GM21447 (cell line): ENCODE measurements around the gene PRRG2.

Experiments
- ATAC-seq: cut with Tn5 transposase; IDR thresholded peaks from one replicate; pipeline ENCODE4 v1.9.1; 2021; ENCODE audit not compliant: unreplicated experiment

PRRG2 gene

DNA sequence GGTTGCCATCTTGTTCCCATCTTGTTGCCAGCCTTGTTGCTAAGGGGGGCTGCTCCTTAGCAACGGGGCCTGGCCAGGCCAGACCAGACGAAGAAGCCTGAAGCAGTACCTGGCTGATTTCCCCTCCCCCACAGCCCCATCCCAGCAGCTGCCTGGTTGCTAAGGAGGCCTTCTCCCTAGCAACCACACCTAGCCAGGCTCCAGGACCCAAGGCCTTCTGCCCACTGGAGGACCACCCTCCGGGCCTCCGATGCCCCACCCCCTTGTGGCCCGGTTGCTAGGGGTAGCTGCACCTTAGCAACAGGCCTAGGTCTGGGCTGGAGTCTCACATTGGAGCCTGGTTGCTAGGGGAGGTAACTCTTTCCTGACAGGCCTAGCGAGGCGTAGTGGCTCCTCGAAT is 3.9 kb downstream of the PRRG2 start:
- ATAC-seq, result no peak

DNA sequence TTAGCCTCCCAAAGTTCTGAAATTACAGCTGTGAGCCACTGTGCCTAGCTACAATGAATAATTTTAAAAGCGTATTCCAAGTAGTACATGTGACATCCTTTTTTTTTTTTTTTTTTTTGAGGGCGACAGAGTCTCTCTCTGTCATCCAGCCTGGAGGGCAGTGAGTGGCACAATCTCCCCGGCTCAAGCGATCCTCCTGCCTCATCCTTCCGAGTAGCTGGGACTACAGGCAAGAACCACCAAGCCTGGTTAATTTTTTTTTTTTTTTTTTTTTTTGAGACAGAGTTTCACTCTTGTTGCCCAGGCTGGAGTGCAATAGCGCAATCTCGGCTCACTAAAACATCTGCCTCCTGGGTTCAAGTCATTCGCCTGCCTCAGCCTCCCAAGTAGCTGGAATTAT is 6.1 kb downstream of the PRRG2 start:
- ATAC-seq, result no peak

DNA sequence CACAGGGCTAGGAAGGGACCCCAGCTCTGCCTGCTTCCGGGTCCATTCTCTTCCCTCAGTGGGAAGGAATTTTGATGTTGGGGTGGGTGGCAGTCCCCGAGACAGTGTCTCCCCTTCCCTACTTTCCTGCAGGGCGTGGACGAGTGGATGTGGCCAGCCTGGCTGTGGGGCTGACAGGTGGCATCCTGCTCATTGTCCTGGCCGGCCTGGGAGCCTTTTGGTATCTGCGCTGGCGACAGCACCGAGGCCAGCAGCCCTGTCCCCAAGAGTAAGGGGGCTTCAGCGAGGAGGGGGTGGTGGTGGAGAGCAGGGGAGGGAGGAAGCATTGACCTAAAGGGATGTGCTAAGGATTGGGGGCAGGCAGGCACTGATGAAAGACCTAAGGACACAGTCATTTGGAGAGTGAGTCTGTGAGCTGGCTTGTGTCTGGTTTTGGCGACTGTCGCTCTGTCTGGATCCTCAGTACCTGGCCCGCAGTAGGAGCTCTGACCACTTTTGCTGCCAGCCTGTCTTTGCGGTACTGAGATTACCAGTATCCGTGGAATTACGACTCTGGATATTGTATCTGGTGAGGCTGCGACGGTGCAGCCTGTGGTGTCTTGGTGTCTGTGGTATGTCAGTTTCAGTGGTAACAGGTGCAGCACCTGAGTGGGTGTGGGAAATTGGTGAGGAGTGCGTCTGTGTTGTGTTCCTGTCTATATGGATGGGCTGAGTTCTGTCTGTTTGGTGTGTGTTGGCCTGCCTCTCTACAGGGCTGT is 7.4 kb downstream of the PRRG2 start:
- no peak for ATAC-seq

DNA sequence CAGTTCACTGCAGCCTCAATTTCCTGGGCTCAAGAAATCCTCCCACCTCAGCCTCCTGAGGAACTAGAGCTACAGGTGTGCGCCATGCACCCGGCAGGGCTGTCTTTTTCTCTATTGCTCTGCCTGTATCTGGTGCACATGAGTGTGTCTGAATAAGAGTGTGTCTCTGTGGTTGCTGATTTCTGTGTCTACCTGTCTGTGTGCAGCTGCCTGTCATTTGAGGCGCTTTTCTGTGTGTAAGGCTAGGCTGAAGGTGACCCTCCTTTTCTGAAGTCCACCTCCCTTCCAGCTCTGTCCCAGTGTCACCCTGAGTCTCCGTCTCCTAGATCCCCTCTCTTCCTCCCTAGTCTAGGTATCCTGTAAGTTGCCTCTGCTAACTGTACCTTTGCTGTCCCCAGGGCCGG is 8.4 kb downstream of the PRRG2 start:
- no peak for ATAC-seq

DNA sequence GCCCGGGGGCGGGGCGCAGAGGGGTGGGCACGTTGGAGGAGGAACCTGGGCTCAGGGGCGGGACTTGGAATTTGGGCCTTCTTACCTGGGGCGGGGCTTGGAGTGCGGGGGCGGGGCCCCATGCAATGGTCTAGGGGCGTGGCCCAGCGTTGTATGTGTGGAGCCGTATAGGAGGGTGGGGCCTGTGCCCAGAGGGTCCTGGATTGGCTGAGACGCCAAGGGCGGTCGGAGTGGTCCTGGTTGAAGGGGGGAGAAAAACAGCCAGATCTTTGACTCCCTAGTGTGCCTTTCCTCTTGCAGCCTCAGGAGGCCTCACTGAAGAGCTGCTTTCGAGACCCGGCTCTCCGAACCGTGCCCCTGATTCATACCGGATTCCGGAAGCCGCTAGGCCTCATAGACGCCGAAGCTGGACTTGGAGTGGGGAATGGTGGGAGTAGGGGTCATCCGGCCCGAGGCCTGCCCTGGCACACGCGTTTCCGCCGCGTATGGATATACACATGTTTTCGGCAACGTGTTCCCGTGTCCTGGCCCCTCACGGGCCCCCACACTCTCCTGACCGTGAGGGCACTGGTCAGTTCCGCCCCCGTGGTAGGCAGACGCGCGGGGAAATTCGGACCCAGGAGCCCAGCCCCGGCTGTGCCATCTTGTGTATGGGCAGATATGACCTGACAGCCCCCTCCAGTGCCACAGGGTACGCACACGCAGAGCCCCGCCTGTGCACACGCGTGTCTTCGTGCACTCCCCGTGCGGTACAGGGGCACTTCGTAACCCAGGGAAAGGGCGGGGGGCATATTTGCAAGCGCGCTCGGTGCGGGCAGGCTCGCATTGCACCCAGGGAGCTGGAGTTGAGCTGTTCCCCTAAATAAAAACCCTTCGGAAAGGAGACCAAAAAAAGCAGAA is 9.2 kb downstream of the PRRG2 start:
- ATAC-seq, result peak; percentile 67

DNA sequence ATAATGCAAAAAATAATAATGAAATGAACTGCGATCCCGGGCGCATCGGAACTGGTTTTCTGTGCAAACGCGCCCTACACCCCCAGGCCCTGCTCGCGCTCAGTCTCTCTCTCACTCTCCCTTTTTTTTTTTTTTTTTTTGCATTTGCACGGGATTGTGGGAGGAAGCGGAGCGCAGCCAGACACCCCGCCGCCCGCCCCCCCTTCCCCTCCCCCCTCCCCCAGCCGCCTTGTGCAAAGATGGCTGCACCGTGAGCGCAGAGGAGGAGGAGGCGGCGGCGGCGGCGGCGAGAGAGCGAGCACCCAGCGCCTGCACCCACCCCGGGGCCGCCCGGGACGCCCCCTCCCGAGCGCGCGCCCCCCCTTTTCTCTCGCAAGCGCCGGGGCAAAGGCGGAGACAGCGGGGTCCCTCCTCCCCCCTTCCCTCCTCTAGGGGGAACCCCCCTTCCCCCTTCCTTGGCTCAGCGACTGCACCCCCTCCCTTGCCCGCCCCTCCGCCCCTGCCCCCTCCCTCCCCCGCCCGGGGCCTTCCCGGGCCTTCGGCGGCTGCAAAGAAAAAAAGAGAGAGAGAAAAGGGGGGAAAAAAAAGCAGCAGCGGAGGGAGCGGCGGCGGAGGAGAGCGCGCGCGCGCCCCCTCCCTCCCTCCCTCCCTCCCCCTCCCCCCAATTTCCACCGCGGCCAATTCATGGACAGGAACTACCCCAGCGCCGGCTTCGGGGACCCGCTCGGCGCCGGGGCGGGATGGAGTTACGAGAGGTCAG is 10.0 kb downstream of the PRRG2 start, which contains the start of gene PRR12:
PRR12 (plus strand) TSS at position 212 of the 760 bp plus-strand sequence; CDS start at position 685, 473 bp downstream.
- no peak for ATAC-seq

DNA sequence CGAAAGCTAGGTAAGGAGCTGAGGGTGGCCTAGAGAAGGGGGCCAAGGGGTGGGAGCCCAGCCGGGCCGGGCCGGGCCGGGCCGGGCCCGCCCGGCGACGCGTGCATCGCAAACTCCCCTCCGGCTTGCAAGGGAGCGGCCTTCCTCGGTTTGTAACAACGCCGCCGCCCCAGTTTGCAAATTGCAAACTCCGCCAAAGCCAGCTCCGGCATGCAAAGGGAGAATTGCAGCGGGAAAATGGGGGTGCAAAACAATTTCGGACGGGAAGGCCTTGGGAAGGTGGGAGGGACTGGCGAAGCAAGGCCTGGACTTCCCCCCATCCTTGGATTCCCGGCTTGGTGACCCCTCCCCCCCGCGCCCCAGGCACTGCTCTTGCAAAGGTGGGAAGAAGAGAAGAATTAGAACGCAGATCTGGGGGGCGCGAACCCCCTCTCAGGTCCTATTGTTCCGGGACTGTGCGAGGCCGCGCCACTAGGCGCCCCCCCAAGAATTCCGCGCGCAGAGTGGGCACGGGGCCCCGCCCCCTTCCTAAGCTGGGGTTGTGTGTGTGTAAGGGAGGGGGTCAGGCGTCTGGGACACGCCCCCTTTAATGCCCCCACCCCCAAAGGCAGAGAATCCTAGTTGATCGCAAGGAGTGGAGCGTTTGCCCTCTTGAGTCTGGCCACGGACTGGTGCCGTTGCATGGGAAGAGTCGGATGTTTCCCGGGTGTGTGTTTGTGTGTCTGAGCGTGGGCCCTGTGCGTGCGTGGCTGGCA is 10.8 kb downstream of the PRRG2 start:
- no peak for ATAC-seq

DNA sequence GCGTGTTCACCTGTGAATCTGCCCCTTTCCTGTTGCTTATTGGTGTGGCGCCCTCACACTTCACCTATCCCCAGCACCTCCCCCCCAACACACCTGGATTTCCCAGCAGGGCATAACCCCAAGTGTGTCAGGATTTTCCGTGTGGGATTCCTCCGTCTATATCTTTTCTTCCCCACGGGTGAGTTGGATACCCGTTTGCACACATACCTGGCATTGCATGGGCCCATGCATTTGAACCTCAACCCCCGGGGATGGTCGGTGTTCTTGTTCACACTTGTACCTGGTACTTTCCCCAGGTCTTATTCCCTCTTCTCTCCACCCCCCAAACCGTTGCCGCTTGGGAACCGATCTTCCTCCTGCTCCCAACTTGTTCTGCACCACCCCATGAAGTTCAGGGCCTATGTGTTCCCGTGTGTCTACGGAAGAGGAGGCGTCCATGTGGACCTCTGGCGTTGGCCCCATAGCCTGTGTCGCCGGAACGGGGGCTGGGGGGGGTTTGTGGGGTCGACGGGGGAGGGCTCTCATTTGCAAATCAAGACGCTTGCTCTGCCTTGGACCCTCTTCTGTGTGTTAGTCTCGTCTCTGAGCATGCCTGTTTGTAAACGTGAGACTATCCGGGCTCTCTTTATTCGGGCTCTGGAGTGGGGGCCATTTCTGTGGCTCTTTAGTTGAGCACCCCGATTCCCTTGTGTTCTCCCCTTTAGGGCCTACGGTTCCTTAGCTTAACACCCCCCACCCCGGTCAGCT is 11.5 kb downstream of the PRRG2 start:
- no peak for ATAC-seq

DNA sequence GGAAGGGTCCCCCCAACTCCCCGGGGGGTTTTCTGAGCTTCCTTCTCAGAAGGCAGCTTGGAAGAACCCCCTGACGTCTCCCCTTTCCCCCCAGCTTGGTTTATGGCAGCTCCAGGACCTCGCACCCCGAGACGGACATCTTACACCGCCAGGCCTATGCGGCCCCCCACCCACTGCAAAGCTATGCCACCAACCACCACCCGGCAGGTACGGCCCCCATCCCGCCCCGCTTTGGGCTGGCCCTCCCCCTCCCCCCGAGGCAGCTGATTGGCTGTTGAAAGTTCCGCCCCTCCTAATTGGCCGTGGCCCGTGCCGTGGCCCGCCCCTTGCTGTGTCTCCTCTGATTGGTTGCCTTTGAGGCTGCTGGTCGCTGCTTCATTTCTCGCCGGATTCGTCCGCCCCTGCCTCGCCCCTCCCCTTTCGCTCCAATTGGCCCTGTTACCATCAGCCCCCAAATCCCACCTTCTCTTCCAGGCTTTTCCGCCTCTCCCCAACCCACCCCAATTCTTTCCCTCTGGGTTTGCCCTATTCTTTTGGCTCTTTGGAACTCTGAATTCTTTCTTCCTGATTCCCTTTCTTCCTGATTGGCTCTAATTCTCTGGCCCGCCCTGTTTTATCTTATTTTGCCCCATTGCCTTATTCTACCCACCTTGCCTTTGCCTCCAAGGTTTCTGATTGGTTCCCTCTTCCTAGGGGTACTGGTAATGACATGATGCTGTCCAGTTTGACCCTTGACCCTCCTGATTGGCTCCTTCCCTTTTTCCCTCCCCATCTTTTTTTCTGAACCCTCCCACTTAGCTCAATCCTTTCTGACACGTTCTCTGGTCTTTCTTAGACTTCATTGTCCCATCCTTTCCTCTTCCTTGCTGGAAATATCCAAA is 12.4 kb downstream of the PRRG2 start:
- peak; percentile 34 for ATAC-seq

DNA sequence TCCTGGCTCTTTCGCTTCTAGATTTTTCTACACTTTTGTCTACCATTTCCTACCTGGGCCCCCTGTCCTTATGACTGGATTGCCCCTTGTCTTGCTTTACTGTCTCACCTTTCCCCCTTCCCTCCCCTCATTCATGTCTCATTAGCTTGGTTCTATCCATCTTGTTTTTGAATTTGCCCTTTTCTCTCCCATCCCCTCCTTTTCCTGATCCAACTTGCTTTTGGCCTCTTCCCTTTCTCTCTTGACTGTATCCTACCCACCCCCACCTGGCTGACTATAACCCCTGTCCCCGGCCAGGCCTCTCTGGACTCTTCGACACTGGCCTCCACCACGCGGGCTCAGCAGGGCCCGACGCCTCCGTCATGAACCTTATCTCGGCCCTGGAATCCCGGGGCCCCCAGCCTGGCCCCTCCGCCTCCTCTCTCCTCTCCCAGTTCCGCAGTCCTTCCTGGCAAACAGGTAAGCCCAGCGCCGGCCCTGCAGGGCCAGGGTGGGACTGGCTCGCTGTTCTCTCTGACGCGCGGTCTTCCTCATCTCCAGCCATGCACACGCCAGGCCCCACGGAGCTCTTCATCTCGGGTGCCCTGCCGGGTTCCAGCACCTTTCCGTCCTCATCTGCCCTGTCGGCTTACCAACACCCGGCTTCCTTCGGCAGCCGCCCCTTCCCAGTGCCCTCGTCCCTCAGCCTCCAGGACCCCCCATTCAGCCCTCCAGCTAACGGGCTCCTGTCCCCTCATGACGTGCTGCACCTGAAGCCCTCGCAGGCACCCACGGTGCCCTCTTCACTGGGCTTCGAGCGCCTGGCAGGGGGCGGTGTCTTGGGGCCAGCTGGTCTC is 13.3 kb downstream of the PRRG2 start:
- ATAC-seq, result no peak

DNA sequence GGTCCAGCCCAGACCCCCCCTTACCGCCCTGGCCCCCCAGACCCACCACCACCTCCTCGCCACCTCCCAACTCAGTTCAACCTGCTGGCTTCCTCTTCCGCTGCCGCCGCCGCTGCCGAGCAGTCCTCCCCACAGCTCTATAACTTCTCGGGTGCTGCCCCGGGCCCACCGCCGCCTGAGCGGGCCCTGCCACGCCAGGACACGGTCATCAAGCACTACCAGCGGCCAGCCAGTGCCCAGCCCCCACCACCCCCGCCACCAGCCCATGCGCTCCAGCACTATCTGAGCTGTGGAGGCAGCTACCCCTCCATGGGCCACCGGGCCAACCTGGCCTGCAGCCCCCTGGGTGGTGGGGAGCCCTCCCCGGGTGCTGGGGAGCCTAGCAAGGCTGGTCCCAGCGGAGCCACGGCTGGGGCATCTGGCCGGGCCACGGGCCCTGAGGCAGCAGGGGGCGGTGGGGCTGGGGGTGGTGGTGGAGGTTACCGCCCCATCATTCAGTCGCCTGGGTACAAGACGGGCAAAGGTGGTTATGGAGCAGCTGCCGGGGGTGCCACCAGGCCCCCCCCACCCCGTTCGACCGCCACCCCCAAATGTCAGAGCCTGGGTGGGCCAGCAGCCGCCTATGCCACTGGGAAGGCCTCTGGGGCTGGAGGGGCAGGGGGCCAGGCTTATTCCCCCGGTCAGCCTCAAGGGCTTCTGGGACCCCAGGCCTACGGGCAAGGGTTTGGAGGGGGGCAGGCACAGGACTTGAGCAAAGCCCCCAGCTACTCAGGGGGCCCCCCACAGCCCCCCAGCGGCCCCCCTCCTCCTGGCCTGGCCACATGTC is 14.1 kb downstream of the PRRG2 start:
- ATAC-seq, result no peak

DNA sequence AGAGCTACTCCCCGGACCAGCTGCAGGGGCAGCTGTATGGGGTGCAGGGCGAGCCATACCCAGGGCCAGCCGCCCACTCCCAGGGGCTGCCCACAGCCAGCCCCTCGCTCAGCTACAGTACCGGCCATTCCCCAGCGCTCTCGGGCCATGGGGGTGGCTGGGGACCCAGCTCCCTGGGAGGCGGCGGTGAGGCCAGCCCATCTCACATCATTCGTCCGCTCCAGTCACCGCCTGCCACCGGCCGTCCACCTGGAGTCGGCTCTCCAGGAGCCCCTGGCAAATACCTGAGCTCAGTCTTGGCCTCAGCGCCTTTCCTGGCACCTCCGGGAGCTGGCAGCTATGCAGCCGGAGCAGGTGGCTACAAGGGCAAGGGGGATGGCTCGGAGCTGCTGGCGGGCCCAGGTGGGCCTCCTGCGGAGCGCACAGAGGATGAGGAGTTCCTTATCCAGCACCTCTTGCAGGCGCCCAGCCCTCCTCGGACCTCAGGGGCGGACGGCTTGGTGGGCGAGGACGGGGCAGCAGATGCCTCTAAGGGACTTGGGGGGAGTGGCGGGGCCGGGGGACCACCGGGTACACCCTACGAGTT is 14.8 kb downstream of the PRRG2 start:
- ATAC-seq, result no peak

DNA sequence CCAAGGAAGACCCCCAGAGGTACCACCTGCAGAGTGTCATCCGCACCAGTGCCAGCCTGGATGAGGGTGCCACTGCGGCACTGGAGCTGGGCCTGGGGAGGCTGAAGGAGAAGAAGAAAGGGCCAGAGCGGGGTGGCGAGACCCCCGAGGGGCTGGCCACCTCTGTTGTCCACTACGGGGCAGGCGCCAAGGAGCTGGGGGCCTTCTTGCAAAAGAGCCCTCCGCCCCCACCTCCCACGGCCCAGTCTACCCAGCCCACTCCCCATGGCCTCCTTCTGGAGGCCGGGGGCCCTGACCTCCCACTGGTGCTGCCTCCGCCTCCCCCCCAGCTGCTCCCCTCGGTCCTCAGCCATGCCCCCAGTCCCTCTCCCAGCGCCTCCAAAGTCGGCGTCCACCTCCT is 15.3 kb downstream of the PRRG2 start:
- no peak for ATAC-seq

DNA sequence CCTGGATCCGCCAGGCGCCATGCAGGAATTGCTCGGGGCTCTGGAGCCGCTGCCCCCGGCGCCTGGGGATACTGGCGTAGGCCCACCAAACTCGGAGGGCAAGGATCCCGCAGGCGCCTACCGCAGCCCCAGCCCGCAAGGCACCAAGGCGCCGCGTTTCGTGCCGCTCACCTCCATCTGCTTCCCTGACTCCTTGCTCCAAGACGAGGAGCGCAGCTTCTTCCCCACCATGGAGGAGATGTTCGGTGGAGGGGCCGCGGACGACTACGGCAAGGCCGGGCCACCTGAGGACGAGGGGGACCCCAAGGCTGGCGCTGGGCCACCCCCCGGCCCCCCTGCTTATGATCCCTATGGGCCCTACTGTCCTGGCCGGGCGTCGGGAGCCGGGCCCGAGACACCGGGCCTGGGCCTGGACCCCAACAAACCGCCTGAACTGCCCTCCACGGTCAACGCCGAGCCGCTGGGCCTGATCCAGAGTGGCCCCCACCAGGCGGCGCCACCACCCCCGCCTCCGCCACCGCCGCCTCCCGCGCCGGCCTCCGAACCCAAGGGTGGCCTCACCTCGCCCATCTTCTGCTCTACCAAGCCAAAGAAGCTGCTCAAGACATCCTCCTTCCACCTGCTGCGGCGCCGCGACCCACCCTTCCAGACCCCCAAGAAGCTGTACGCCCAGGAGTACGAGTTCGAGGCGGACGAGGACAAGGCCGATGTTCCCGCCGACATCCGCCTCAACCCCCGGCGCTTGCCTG is 16.0 kb downstream of the PRRG2 start:
- ATAC-seq, result no peak

DNA sequence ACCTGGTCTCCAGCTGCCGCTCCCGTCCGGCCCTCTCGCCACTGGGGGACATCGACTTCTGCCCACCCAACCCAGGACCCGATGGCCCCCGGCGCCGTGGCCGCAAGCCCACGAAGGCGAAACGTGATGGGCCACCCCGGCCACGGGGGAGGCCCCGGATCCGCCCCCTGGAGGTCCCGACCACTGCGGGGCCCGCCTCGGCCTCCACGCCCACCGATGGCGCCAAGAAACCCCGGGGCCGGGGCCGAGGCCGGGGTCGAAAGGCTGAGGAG is 16.5 kb downstream of the PRRG2 start:
- no peak for ATAC-seq
